HG03066 (cell line): ENCODE data around the gene VPS13C.

ENCODE experiments used
- ATAC-seq: cut with Tn5 transposase; IDR thresholded peaks from one replicate; pipeline ENCODE4 v1.9.1; 2021; ENCODE audit warnings: low read depth; ENCODE audit not compliant: unreplicated experiment

VPS13C gene

GRCh38 chr15:61951949-61952348 lies 108.3 kb downstream of the VPS13C start:
- no peak for ATAC-seq

GRCh38 chr15:61946778-61947177 lies 113.5 kb downstream of the VPS13C start:
- no peak for ATAC-seq

GRCh38 chr15:61943992-61944391 lies 116.3 kb downstream of the VPS13C start:
- no peak for ATAC-seq

GRCh38 chr15:61938249-61938648 lies 122.0 kb downstream of the VPS13C start:
- no peak for ATAC-seq

GRCh38 chr15:61936528-61937195 lies 123.6 kb downstream of the VPS13C start:
- ATAC-seq = no peak

- ATAC-seq = no peak
These were observed 124.8 kb downstream of the VPS13C start for GRCh38 chr15:61935493-61935892.

GRCh38 chr15:61929452-61929851 lies 130.8 kb downstream of the VPS13C start:
- ATAC-seq = no peak

GRCh38 chr15:61923173-61923572 lies 137.1 kb downstream of the VPS13C start:
- no peak for ATAC-seq

- ATAC-seq = no peak
These were observed 139.2 kb downstream of the VPS13C start for GRCh38 chr15:61921093-61921492.

GRCh38 chr15:61917457-61917856 lies 142.8 kb downstream of the VPS13C start:
- ATAC-seq = no peak

- no peak for ATAC-seq
These were observed 144.1 kb downstream of the VPS13C start for GRCh38 chr15:61916104-61916503.

GRCh38 chr15:61915640-61916039 lies 144.6 kb downstream of the VPS13C start:
- ATAC-seq = no peak

- no peak for ATAC-seq
These were observed 149.3 kb downstream of the VPS13C start for GRCh38 chr15:61910839-61911369.

GRCh38 chr15:61908241-61908640 lies 152.0 kb downstream of the VPS13C start:
- no peak for ATAC-seq

- ATAC-seq = no peak
These were observed 152.5 kb downstream of the VPS13C start for GRCh38 chr15:61907753-61908086.

- ATAC-seq = no peak
These were observed 153.1 kb downstream of the VPS13C start for GRCh38 chr15:61906961-61907752.

- ATAC-seq = no peak
These were observed 167.1 kb downstream of the VPS13C start for GRCh38 chr15:61893146-61893545.

- no peak for ATAC-seq
These were observed 168.1 kb downstream of the VPS13C start for GRCh38 chr15:61892140-61892539.

- ATAC-seq = no peak
These were observed 170.1 kb downstream of the VPS13C start for GRCh38 chr15:61890106-61890505.

GRCh38 chr15:61889706-61890105 lies 170.5 kb downstream of the VPS13C start:
- ATAC-seq = no peak

- no peak for ATAC-seq
These were observed 172.0 kb downstream of the VPS13C start for GRCh38 chr15:61888074-61888780.
